CD4-positive, alpha-beta T cell treated with Interferon alpha-2 for 1 hour (primary cell): ENCODE results near the gene KLHL4.
"Not testable (repeated sequence)": the region's sequence is repeated elsewhere in the genome, so short reads cannot be mapped to it uniquely, and the experiment has no call there.

Experiments used
- DNase-seq, 2 donors: peaks; one replicate each; pipeline ENCODE4 v3.0.0-alpha.2; 2020 to 2022

Gene KLHL4

GRCh38 chrX:87663421-87663820, 145.8 kb downstream of the KLHL4 start:
- DNase-seq, result no peak

GRCh38 chrX:87664381-87664780, 146.8 kb downstream of the KLHL4 start:
- DNase-seq, result no peak

- no peak for DNase-seq
Observed at GRCh38 chrX:87679849-87680248, 162.2 kb downstream of the KLHL4 start.

DNA sequence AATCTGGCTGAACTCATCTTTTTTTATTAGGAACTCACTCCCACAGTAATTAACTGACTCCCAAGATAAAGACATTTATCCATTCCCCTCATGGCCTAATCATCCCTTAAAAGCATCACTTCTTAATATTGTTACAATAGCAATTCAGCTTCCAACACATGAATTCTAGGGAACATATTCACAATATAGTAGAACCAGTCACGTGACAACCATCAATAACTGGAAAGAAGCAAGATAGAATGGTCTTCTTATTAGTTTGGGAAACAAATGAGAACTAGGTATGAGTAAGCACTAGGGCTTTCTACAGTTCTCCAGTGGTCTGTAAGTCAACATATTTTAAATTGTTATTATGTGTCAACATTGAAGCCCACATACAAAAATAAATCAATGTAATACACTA, 170.1 kb downstream of the KLHL4 start:
- DNase-seq, result no peak

DNA sequence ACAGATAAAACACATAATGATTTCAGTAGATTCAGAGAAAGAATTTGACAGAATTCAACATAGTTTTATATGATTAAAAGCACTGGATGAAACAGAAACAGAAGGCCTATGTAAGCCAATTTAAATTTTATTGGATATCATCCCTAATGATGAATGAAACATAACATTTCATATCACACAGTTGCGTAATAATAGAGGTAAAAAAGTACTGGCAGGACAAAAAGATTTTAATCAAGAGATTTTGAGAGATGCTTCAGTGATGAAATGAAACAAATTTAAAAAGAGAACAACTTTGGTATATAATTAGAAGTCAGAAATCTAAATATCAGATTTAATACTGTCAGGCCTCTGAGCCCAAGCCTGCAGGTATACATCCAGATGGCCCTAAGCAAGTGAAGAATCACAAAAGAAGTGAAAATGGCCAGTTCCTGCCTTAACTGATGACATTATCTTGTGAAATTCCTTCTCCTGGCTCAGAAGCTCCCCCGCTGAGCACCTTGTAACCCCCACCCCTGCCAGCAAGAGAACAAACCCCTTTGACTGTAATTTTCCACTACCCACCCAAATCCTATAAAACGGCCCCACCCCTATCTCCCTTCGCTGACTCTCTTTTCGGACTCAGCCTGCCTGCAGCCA, 170.6 kb downstream of the KLHL4 start:
- DNase-seq, result not testable (repeated sequence)

- DNase-seq, result not testable (repeated sequence)
Observed at GRCh38 chrX:87689218-87689617, 171.6 kb downstream of the KLHL4 start.

DNA sequence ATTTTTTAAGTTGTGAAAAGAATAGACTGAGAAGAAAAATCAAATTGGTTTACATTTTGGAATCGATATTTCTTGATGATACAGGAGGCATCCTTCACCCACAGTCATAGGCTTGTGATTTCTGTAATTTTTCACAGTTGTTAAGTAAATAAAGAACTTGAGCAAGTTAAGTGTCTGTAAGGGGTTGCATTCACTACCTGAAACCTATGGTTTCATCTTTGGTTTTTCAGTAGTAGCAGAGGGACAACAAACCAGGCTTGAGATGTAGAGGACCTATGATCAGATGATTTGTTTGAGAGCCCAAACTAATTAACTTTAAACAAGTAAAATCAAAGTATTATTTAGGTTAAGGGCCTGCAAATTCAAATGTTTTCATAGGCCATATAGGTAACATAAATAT, 175.6 kb downstream of the KLHL4 start:
- DNase-seq, result no peak

DNA sequence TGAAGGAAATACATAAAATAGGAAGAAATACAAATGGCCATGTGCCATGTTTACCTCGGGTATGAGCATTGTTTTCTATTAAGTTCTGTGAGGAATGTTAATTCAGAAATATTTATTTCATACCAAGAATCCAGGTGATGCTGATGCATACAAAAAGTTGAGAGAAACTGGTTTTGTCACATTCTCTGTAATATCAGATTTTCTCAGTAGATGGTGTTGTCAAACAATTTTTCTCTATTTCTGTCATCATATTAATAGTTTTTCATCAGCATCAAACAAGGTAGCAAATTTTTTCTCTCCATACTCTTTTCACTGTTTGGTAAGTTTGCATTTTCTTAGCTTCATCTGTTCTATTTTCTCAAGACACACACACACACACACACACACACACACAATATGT, 179.8 kb downstream of the KLHL4 start:
- no peak for DNase-seq

GRCh38 chrX:87702795-87703194, 185.2 kb downstream of the KLHL4 start:
- DNase-seq, result no peak

- DNase-seq, result not testable (repeated sequence)
Observed at GRCh38 chrX:87703469-87703868, 185.9 kb downstream of the KLHL4 start.

DNA sequence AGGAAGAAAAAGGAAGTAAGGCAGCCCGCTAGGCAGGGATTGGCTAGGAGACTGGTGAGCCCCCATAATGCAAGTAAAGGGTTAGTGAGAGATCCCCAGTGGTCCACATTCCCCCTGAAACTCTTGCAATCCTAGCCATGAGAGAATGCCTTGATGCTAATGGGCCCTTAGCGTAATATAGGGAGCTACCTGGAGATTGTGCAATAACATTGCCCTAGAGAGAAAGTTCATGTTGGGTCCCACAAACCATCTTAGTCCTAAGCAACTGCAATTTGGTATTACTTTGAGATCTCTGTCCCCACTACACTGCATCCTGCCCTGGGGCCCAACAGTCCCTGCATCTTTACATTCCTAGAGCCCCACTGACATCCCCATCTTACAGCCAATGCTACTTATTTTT, 188.5 kb downstream of the KLHL4 start:
- DNase-seq, result no peak

DNA sequence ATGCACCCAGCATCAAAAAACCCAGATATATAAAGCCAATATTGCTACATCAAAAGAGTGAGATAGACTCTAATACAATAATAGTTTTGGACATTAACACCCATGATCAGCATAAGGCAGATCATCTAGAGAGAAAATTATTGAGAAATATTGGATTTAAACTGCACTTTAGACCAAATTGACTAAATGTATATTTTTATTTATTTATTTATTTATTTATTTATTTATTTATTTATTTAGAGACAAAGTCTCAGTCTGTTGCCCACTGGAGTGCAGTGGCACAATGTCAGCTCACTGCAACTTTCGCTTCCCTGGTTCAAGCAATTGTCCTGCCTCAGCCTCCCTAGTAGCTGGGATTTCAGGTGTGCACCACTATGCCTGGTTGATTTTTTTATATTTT, 193.0 kb downstream of the KLHL4 start:
- DNase-seq, result no peak
